Measurements from ENCODE around the gene CYTH3. TPM values are rescaled to one million over a fixed set of nuclear protein-coding genes. Genes with fewer than 3 reads are reported as not detected.

The CYTH3 gene
- total and polyA plus RNA-seq, 2 of the 4 experiments (the other 2 are of a cell fraction): 14.2 to 34.8 TPM

GRCh38 chr7:6251653-6252052 lies 20.8 kb downstream of the CYTH3 start:
- no peak overlapping the region for H4K91ac ChIP-seq (ENCODE audit: insufficient read depth, low read depth, low read length)
- BruUV-seq (replicated peaks): no TSS peak
- H4K5ac ChIP-seq (ENCODE audit: low read depth, low read length): no peak overlapping the region
- no peak overlapping the region for H3K4ac ChIP-seq (ENCODE audit: low read depth, low read length)
- no peaks in the 10 kb centered on the region for H3K36me3 ChIP-seq (ENCODE audit: control insufficient read depth, insufficient read depth, low read length)
- H3K56ac ChIP-seq (ENCODE audit: extremely low read depth, insufficient read depth, low read length): no peak overlapping the region
- no peak overlapping the region for H3K4me3 ChIP-seq (ENCODE audit: insufficient read depth, low read depth, low read length)
- intact Hi-C loops (cut with micrococcal nuclease): no loop called here
- peaks cover 21% of the 10 kb centered on the region for H3K4me1 ChIP-seq (ENCODE audit: control insufficient read depth, insufficient read depth, low read length)
- H2BK5ac ChIP-seq (ENCODE audit: low read depth, low read length, poor library complexity, severe bottlenecking): peak overlapping the region; percentile 53
- H3K27me3 ChIP-seq (ENCODE audit: control insufficient read depth, insufficient read depth, low read length): no peaks in the 10 kb centered on the region
- H3K23ac ChIP-seq (ENCODE audit: low read depth, low read length): peak overlapping the region; percentile 34; the same call in 1 of the 2 replicates
- H2BK120ac ChIP-seq (ENCODE audit: low read depth, low read length): 0 out of 2 replicates have a peak overlapping the region, but pooled peaks have one; percentile 3
- WGBS, 2 experiments (ENCODE audit: extremely low coverage in 2 of 2, insufficient read length in 1 of 2): no CpG with 5 or more reads among the region's 4 CpGs
- dilution Hi-C loops (cut with HindIII; ENCODE audit: low sequenced_read_pairs, unreplicated experiment): no loop called here
- H3K9ac ChIP-seq (ENCODE audit: low read depth, low read length): no peak overlapping the region
- H2AK9ac ChIP-seq (replicated peaks; ENCODE audit: low read depth, low read length, poor library complexity): no peak overlapping the region
- H2AFZ ChIP-seq (replicated peaks; ENCODE audit: low read length, poor library complexity): no peak overlapping the region
- in situ Hi-C loops (cut with MboI; ENCODE audit: low sequenced_read_pairs): no loop called here
- H4K20me1 ChIP-seq (ENCODE audit: insufficient read depth, low read length): peaks cover 20% of the 10 kb centered on the region; the same call in 1 of the 2 replicates
- H3K9me1 ChIP-seq (ENCODE audit: insufficient read depth, low read length): peaks cover 18% of the 10 kb centered on the region
- no peak overlapping the region for H2AK5ac ChIP-seq (ENCODE audit: low read depth, low read length)
- H3K27ac ChIP-seq (ENCODE audit: insufficient read depth, low read length): no peak overlapping the region
- peak overlapping the region; percentile 20; the same call in 1 of the 2 replicates for H3K18ac ChIP-seq (ENCODE audit: low read depth, low read length)
- peak overlapping the region; percentile 21; the same call in 1 of the 2 replicates for H3K4me2 ChIP-seq (ENCODE audit: low read depth, low read length)
- TF ChIP-seq CTCF (conservative IDR thresholded peaks at IDR 0.05; ENCODE audit: low read depth, low read length) (no peak), RCOR1 (IDR thresholded peaks at IDR 0.05; ENCODE audit: insufficient replicate concordance, low read length) (no peak), MAZ (IDR thresholded peaks at IDR 0.05; ENCODE audit: borderline replicate concordance, low read depth, low read length) (no peak), FOS (IDR thresholded peaks at IDR 0.05; ENCODE audit: low read depth, low read length) (no peak), BHLHE40 (IDR thresholded peaks at IDR 0.05; ENCODE audit: low read depth, low read length) (no peak), MAFK (IDR thresholded peaks at IDR 0.05; ENCODE audit: low read depth, low read length) (no peak), SMC3 (IDR thresholded peaks at IDR 0.05; ENCODE audit: low read depth, low read length) (no peak), NFE2L2 (IDR thresholded peaks at IDR 0.05; ENCODE audit: low read depth, low read length) (no peak), CHD1 (IDR thresholded peaks at IDR 0.05; ENCODE audit: low read depth, low read length) (no peak), POLR2A (IDR thresholded peaks at IDR 0.05; ENCODE audit: low read depth, low read length) (no peak), MXI1 (IDR thresholded peaks at IDR 0.05; ENCODE audit: borderline replicate concordance, low read depth, low read length) (no peak), ELK1 (IDR thresholded peaks at IDR 0.05; ENCODE audit: borderline replicate concordance, low read depth, low read length) (no peak), RFX5 (IDR thresholded peaks at IDR 0.05; ENCODE audit: low read depth, low read length) (no peak), RAD21 (IDR thresholded peaks at IDR 0.05; ENCODE audit: low read length) (no peak), USF2 (IDR thresholded peaks at IDR 0.05; ENCODE audit: low read depth, low read length) (no peak)
- H3K14ac ChIP-seq (replicated peaks; ENCODE audit: low read depth, low read length): no peak overlapping the region
- H4K8ac ChIP-seq (ENCODE audit: low read depth in 2 of 2, low read length in 2 of 2): peak overlapping the region in 1 of 2 experiments; percentile 36; a peak in 1 of 4 replicates
- DNase-seq (no peak), ATAC-seq (ENCODE audit: low read depth) (no peak)
- ChIA-PET POLR2A (ENCODE audit: unreplicated experiment) (no interaction called here), CTCF (interaction anchor here (0.6 kb wide), 1 partner anchor 342 kb away, joined by 4 read pairs; no protein-coding TSS in a partner anchor)
- H3K79me1 ChIP-seq (ENCODE audit: low read depth in 1 of 2, low read length in 2 of 2): peaks cover 18 to 81% of the 10 kb centered on the region in 2 experiments
- H2BK20ac ChIP-seq (ENCODE audit: low read depth, low read length): 0 out of 2 replicates have a peak overlapping the region, but pooled peaks have one; percentile 4
- no peak overlapping the region for H2BK15ac ChIP-seq (ENCODE audit: low read depth, low read length)
- no peaks in the 10 kb centered on the region for H3K9me3 ChIP-seq (ENCODE audit: control insufficient read depth, insufficient read depth, low read length)
